Psoas muscle (tissue), 8 donors: Measurements from ENCODE around the gene RIPOR2. TPM values are rescaled to one million over a fixed set of nuclear protein-coding genes. Genes with fewer than 3 reads are reported as not detected.

Experiments
- ATAC-seq, 4 donors: fragments of 200-7000 bp; cut with Tn5 transposase; one replicate each; pipeline ENCODE4 v1.9.1; 2020; ENCODE audit warnings: moderate library complexity in 3 of 4, mild to moderate bottlenecking in 2 of 4
- DNase-seq, 2 donors: peaks; one replicate each; pipeline ENCODE4 v3.0.0-alpha.2; 2020
- H3K27ac ChIP-seq: fragments of 200-600 bp; one replicate; pipeline ENCODE4 v1.8.0; 2022
- H3K27me3 ChIP-seq, 3 donors: fragments of 200-600 bp in 1 of 3; one replicate each; pipeline versions ENCODE4 v1.6.1 to v1.8.0; 2013 to 2022; ENCODE audit warnings: low read length in 2 of 3, mild to moderate bottlenecking in 2 of 3, moderate library complexity in 1 of 3; ENCODE audit not compliant: insufficient read depth in 3 of 3
- H3K36me3 ChIP-seq, 2 donors: fragments of 200-600 bp in 1 of 2; one replicate each; pipeline versions ENCODE4 v1.6.1 to v1.8.0; 2013 to 2022; ENCODE audit warnings: low read depth in 1 of 2, mild to moderate bottlenecking in 1 of 2, moderate library complexity in 1 of 2; ENCODE audit not compliant: insufficient read depth in 1 of 2
- H3K4me1 ChIP-seq: fragments of 200-600 bp; one replicate; pipeline ENCODE4 v1.8.0; 2022
- H3K4me3 ChIP-seq: fragments of 200-600 bp; one replicate; pipeline ENCODE4 v1.8.0; 2022; ENCODE audit warnings: mild to moderate bottlenecking
- H3K9me3 ChIP-seq: fragments of 200-600 bp; one replicate; pipeline ENCODE4 v1.8.0; 2022
- CTCF ChIP-seq: fragments of 200-600 bp; IDR thresholded peaks from one replicate; pipeline ENCODE4 v1.8.0; 2022; ENCODE audit warnings: antibody characterized with exemption
- WGBS, 3 donors: extraction: QIAGEN DNeasy Blood & Tissue Kit; methylation state at CpG; one replicate each; pipeline versions ENCODE4 v1.1.6 to v1.1.7; 2013; 5-methylcytosine and 5-hydroxymethylcytosine counted together
- intact Hi-C, 2 donors: fragments of 100-400 bp; cut with DNase I; formaldehyde crosslinking; loops; one replicate each; pipeline versions ENCODE4 v1.11.0 to v1.14.2; 2022
- polyA plus RNA-seq, 3 donors: library from polyadenylated mRNA; stranded (reverse); fragments of 200-250 nt; gene quantifications; one replicate each; pipeline ENCODE4 v1.2.3, GENCODE V29; 2013
- total RNA-seq, 4 donors: library from RNA; stranded (reverse); fragmentation: NEBNext Ultra II Directional in 2 of 4; extraction: Animal tissue kit (Norgen Biotek cat#: 25700) in 2 of 4; gene quantifications; one replicate each; pipeline versions ENCODE4 v1.2.1 to v1.2.4, GENCODE V29; 2021 to 2023
- donor health status: healthy with polysubstance abuse.
- donor health status: DM: no; HTN: no; CAD: no; lungs with moderate emphysema.
- donor health status: Bipolar disorder and iron deficiency.
- donor health status: healthy.
- donor health status: DM: yes; HTN: yes; CAD: no.
- donor health status: DM: no; HTN: no; CAD: no.
- donor health status: DM: no; HTN: no; CAD: no.
- donor health status: DM: yes; HTN: yes; CAD: no.

RIPOR2 gene
- total and polyA plus RNA-seq, 7 donors: 1.3 to 13.2 (median 7.1) TPM

GRCh38 chr6:24925661-24926060, 10.1 kb downstream of the RIPOR2 start:
- Histone ChIP-seq H3K4me3 (no peak overlapping the region), H3K27ac (no peak overlapping the region), H3K9me3 (no peaks in the 10 kb centered on the region), H3K36me3 (no peaks in the 10 kb centered on the region), H3K4me1 (peaks cover 16% of the 10 kb centered on the region), H3K27me3 (no peaks in the 10 kb centered on the region)
- TF ChIP-seq CTCF: no peak
- intact Hi-C loops: no loop called here
- no peak for ATAC-seq
- no peak for DNase-seq

- Histone ChIP-seq H3K27ac (no peak overlapping the region), H3K4me1 (peaks cover 16% of the 10 kb centered on the region), H3K27me3 (no peaks in the 10 kb centered on the region), H3K36me3 (no peaks in the 10 kb centered on the region), H3K4me3 (no peak overlapping the region), H3K9me3 (no peaks in the 10 kb centered on the region)
- ATAC-seq: no peak
- 85 to 86% (median 85%) methylated on average over 2 of the region's 2 CpGs for WGBS, 3 donors
- no peak for TF ChIP-seq CTCF
- DNase-seq: no peak
- intact Hi-C loops: no loop called here
Observed at GRCh38 chr6:24924580-24925356, 11.0 kb downstream of the RIPOR2 start.

GRCh38 chr6:24923885-24924401, 11.8 kb downstream of the RIPOR2 start:
- DNase-seq (no peak), ATAC-seq (no peak)
- Histone ChIP-seq H3K36me3 (no peaks in the 10 kb centered on the region), H3K4me3 (no peak overlapping the region), H3K27ac (no peak overlapping the region), H3K4me1 (peaks cover 21% of the 10 kb centered on the region), H3K27me3 (no peaks in the 10 kb centered on the region), H3K9me3 (no peaks in the 10 kb centered on the region)
- TF ChIP-seq CTCF: no peak
- intact Hi-C loops: no loop called here
- WGBS, 3 donors: 91% methylated on average over 8 of the region's 8 CpGs

GRCh38 chr6:24922814-24923213, 12.9 kb downstream of the RIPOR2 start:
- no peaks in the 10 kb centered on the region for H3K27me3 ChIP-seq
- WGBS, 3 donors: 88 to 98% (median 89%) methylated on average over 2 of the region's 2 CpGs
- no peaks in the 10 kb centered on the region for H3K36me3 ChIP-seq
- DNase-seq (no peak), ATAC-seq (no peak)
- H3K9me3 ChIP-seq: no peaks in the 10 kb centered on the region
- H3K27ac ChIP-seq: no peak overlapping the region
- no peak overlapping the region for H3K4me3 ChIP-seq
- no peak for TF ChIP-seq CTCF
- intact Hi-C loops: no loop called here
- H3K4me1 ChIP-seq: peaks cover 32% of the 10 kb centered on the region

GRCh38 chr6:24922170-24922569, 13.6 kb downstream of the RIPOR2 start:
- no peaks in the 10 kb centered on the region for H3K27me3 ChIP-seq
- intact Hi-C loops: no loop called here
- no peaks in the 10 kb centered on the region for H3K36me3 ChIP-seq
- no peak for TF ChIP-seq CTCF
- peaks cover 39% of the 10 kb centered on the region for H3K4me1 ChIP-seq
- no peak overlapping the region for H3K27ac ChIP-seq
- DNase-seq: no peak
- H3K9me3 ChIP-seq: no peaks in the 10 kb centered on the region
- WGBS, 3 donors: 80 to 86% (median 84%) methylated on average over 4 of the region's 4 CpGs
- no peak for ATAC-seq
- no peak overlapping the region for H3K4me3 ChIP-seq
